ENCODE results near the gene ASCC1. TPM values are rescaled to one million over a fixed set of nuclear protein-coding genes. Genes with fewer than 3 reads are reported as not detected.

The ASCC1 gene
- total RNA-seq, 1 experiment from 2014 or later: 39.4 TPM

- Histone ChIP-seq H3K9me3 (replicated peaks) (no peaks in the 10 kb centered on the region), H3K36me3 (no peaks in the 10 kb centered on the region; the same call in 1 of the 2 replicates), H3K27me3 (replicated peaks) (no peaks in the 10 kb centered on the region), H3K4me3 (no peak overlapping the region), H3K27ac (no peak overlapping the region), H3K4me1 (replicated peaks) (peaks cover 38% of the 10 kb centered on the region)
- DNase-seq (ENCODE audit: low read depth in 1 of 2, low spot score in 2 of 2): no peak
These were observed 120.9 kb downstream of the ASCC1 start for GRCh38 chr10:72095195-72095594.

- no peaks in the 10 kb centered on the region for H3K9me3 ChIP-seq (replicated peaks)
- no peak overlapping the region for H3K27ac ChIP-seq
- peak in 1 of 2 experiments; percentile 5 for DNase-seq (ENCODE audit: low read depth in 1 of 2, low spot score in 2 of 2)
- no peak overlapping the region for H3K4me3 ChIP-seq
- no peaks in the 10 kb centered on the region; the same call in 1 of the 2 replicates for H3K36me3 ChIP-seq
- peaks cover 3% of the 10 kb centered on the region for H3K27me3 ChIP-seq (replicated peaks)
- H3K4me1 ChIP-seq (replicated peaks): peaks cover 38% of the 10 kb centered on the region
These were observed 121.5 kb downstream of the ASCC1 start for GRCh38 chr10:72094574-72094973.

DNA sequence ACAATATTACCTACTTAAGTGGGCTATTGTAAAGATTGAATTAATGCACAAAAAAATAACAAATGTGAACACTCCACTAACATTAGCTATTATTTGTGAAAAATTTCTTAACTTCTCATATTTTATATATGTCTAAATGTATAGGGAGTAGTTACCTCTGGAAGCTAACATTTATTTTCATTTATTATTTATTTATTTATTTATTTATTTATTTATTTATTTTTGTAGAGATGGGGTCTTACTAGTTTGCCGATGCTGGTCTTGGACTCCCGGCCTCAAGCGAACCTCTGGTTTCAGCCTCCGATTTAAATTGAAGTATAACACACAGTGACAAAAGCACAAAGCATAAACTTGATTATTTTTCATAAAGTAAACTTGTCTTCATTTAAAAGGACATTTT is 122.6 kb downstream of the ASCC1 start:
- H3K4me1 ChIP-seq (replicated peaks): peaks cover 27% of the 10 kb centered on the region
- no peak overlapping the region for H3K27ac ChIP-seq
- H3K27me3 ChIP-seq (replicated peaks): peaks cover 11% of the 10 kb centered on the region
- H3K36me3 ChIP-seq: no peaks in the 10 kb centered on the region; the same call in 1 of the 2 replicates
- H3K4me3 ChIP-seq: no peak overlapping the region
- no peak for DNase-seq (ENCODE audit: low read depth in 1 of 2, low spot score in 2 of 2)
- H3K9me3 ChIP-seq (replicated peaks): no peaks in the 10 kb centered on the region

DNA sequence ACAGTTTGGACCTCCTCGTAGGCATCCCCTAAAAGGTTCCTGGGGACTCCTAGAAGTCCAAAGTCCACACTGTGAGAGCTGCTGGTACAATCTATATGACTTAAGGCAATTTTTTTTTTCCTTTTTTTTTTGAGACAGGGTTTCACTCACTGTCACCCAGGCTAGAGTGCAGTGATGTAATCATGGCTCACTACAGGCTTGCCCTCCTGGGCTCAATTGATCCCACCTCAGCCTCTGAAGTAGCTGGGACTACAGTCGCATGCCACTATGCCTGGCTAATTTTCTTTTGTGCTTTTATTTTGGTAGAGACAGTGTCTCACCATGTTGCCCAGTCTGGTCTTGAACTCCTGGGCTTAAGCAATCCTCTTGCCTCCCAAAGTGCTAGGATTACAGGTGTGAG is 123.1 kb downstream of the ASCC1 start:
- no peak for DNase-seq (ENCODE audit: low read depth in 1 of 2, low spot score in 2 of 2)
- Histone ChIP-seq H3K4me1 (replicated peaks) (peaks cover 25% of the 10 kb centered on the region), H3K4me3 (no peak overlapping the region), H3K27ac (no peak overlapping the region), H3K36me3 (no peaks in the 10 kb centered on the region; the same call in 1 of the 2 replicates), H3K9me3 (replicated peaks) (no peaks in the 10 kb centered on the region), H3K27me3 (replicated peaks) (peaks cover 15% of the 10 kb centered on the region)

- H3K4me3 ChIP-seq: no peak overlapping the region
- no peaks in the 10 kb centered on the region; the same call in 1 of the 2 replicates for H3K36me3 ChIP-seq
- no peak overlapping the region for H3K27ac ChIP-seq
- peaks cover 22% of the 10 kb centered on the region for H3K27me3 ChIP-seq (replicated peaks)
- H3K4me1 ChIP-seq (replicated peaks): peaks cover 25% of the 10 kb centered on the region
- H3K9me3 ChIP-seq (replicated peaks): no peaks in the 10 kb centered on the region
- no peak for DNase-seq (ENCODE audit: low read depth in 1 of 2, low spot score in 2 of 2)
These were observed 123.7 kb downstream of the ASCC1 start for GRCh38 chr10:72092171-72092924.

- Histone ChIP-seq H3K36me3 (no peaks in the 10 kb centered on the region), H3K9me3 (replicated peaks) (no peaks in the 10 kb centered on the region), H3K27ac (no peak overlapping the region), H3K4me3 (no peak overlapping the region), H3K27me3 (replicated peaks) (peaks cover 24% of the 10 kb centered on the region), H3K4me1 (replicated peaks) (peaks cover 9% of the 10 kb centered on the region)
- DNase-seq (ENCODE audit: low read depth in 1 of 2, low spot score in 2 of 2): no peak
These were observed 125.8 kb downstream of the ASCC1 start for GRCh38 chr10:72090326-72090725.

DNA sequence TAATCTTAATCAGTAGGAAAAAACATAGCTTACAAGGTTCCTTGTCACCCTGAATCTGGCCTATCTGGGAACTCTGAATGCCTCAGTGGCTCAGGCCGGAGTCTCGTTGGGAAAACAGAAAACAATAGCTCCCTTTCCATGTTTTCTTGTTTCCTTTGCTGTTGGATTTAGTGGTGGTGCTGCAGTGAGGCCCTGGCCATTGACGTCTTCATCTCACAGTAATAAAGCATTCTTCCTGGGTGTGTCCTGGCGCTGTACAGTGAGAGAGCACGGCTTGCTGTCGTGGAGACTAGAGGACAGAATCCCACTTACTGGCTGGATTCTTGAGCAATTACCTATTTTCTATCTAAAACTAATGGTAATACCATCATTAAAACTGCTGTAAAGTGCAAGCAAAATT is 126.5 kb downstream of the ASCC1 start:
- no peak for DNase-seq (ENCODE audit: low read depth in 1 of 2, low spot score in 2 of 2)

GRCh38 chr10:72088889-72089575 is 127.0 kb downstream of the ASCC1 start:
- Histone ChIP-seq H3K4me1 (replicated peaks) (peaks cover 9% of the 10 kb centered on the region), H3K36me3 (no peaks in the 10 kb centered on the region), H3K27me3 (replicated peaks) (peaks cover 24% of the 10 kb centered on the region), H3K4me3 (no peak overlapping the region), H3K9me3 (replicated peaks) (no peaks in the 10 kb centered on the region), H3K27ac (no peak overlapping the region)
- no peak for DNase-seq (ENCODE audit: low read depth in 1 of 2, low spot score in 2 of 2)

More for the DNA sequence above, 126.5 kb downstream of the ASCC1 start:
- H3K27me3 ChIP-seq (replicated peaks): peaks cover 24% of the 10 kb centered on the region
- H3K4me1 ChIP-seq (replicated peaks): peaks cover 9% of the 10 kb centered on the region
- no peaks in the 10 kb centered on the region for H3K9me3 ChIP-seq (replicated peaks)
- no peak overlapping the region for H3K27ac ChIP-seq
- no peaks in the 10 kb centered on the region for H3K36me3 ChIP-seq
- no peak overlapping the region for H3K4me3 ChIP-seq

DNA sequence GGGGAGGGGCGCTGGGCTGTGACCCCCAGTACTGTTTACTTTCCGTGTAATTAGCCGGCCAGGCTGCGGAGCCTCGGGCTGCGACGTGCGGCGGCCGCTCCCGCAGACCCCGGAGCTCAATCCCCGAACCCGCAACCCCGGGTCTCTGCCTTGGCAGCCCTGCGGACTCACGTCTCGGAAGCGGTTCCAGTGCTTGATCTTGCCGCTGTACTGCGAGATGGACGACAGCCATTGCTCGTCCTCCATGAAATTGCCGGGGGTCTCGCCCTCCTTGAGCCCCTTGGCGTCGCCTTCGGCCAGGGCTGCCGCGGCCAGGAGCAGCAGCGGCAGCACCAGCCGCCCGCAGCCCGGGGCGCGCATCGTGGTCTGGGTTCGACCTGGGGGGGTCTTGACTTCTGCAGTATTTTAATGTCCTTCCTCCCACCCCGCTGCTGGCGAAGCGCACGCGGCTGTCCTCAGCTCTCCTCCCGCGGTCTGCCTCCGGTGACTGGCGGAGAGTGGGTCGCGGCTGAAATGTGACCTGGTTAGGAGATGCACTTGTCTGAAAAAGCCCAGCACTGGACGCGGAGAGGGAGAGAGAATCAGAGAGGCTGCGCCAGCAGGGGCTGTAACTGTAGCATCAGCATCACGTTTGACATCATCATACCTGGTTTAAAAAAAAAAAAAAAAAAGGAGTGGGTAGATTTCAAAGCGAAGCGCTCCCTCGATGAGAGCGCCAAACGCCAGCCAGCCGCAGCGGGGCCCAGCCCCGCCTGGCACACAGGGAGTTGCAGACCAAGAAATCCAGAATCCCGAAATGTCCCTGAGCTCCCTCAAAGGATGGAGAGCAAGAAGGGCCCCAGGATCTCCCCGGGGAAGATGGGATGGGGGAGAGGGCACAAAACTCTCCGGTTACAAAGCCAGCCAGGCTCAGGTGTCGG is 127.8 kb downstream of the ASCC1 start, which contains the start of gene SPOCK2:
Gene SPOCK2, minus strand, starts transcription at position 583 of the 920 bp plus-strand sequence. Its CDS starts 223 bp downstream, at position 360.
- Histone ChIP-seq H3K4me1 (replicated peaks) (peaks cover 9% of the 10 kb centered on the region), H3K9me3 (replicated peaks) (no peaks in the 10 kb centered on the region), H3K4me3 (no peak within 1 kb of the TSS), H3K36me3 (no peaks in the 10 kb centered on the region), H3K27me3 (replicated peaks) (peaks cover 24% of the 10 kb centered on the region), H3K27ac (no peak within 1 kb of the TSS)
- DNase-seq (ENCODE audit: low read depth in 1 of 2, low spot score in 2 of 2): no peak

- Histone ChIP-seq H3K4me1 (replicated peaks) (peaks cover 9% of the 10 kb centered on the region), H3K27me3 (replicated peaks) (peaks cover 24% of the 10 kb centered on the region), H3K9me3 (replicated peaks) (no peaks in the 10 kb centered on the region), H3K27ac (no peak overlapping the region), H3K36me3 (no peaks in the 10 kb centered on the region), H3K4me3 (no peak overlapping the region)
- DNase-seq (ENCODE audit: low read depth in 1 of 2, low spot score in 2 of 2): no peak
These were observed 128.6 kb downstream of the ASCC1 start for GRCh38 chr10:72087392-72087968.

- H3K27ac ChIP-seq: no peak overlapping the region
- peaks cover 9% of the 10 kb centered on the region for H3K4me1 ChIP-seq (replicated peaks)
- H3K4me3 ChIP-seq: no peak overlapping the region
- DNase-seq (ENCODE audit: low read depth in 1 of 2, low spot score in 2 of 2): no peak
- no peaks in the 10 kb centered on the region for H3K9me3 ChIP-seq (replicated peaks)
- H3K36me3 ChIP-seq: no peaks in the 10 kb centered on the region
- peaks cover 24% of the 10 kb centered on the region for H3K27me3 ChIP-seq (replicated peaks)
These were observed 129.3 kb downstream of the ASCC1 start for GRCh38 chr10:72086466-72087391.

- Histone ChIP-seq H3K27me3 (replicated peaks) (peaks cover 24% of the 10 kb centered on the region), H3K36me3 (no peaks in the 10 kb centered on the region), H3K4me1 (replicated peaks) (peaks cover 9% of the 10 kb centered on the region), H3K4me3 (no peak overlapping the region), H3K27ac (no peak overlapping the region), H3K9me3 (replicated peaks) (no peaks in the 10 kb centered on the region)
- DNase-seq (ENCODE audit: low read depth in 1 of 2, low spot score in 2 of 2): no peak
These were observed 130.1 kb downstream of the ASCC1 start for GRCh38 chr10:72085864-72086465.

All from SJSA1 (cell line).